ENCODE measurements around the gene UBE2G2.

The UBE2G2 gene

DNA sequence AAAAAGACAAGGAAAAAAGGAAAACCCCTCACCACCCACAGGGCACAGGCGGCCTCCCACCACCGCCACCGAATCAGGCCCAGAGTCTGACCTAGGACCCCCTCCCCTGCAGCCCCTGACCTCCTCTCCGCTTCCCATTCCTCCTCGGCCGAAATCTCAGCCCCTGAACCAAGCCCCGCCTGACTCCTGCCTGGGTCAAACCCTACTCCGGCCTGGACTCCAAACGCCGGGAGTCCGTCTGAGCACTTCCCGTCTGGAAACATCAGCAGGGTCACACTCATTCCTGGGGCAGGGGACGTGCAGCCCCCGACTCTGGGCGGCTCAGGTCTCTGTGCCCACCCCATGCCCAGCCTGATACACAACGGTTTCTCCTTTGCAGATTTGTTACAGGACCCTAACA, 42.6 kb upstream of the UBE2G2 start:
- Histone ChIP-seq H3K9ac (ENCODE audit: low read depth, low read length) (no peak overlapping the region), H3K27ac (ENCODE audit: low read depth, low read length) (peak overlapping the region; percentile 8), H3K9me3 (ENCODE audit: control insufficient read depth, insufficient read depth, low read length) (no peaks in the 10 kb centered on the region), H3K4me3 (ENCODE audit: low read depth, low read length) (no peak overlapping the region), H3K27me3 (ENCODE audit: control insufficient read depth, insufficient read depth, low read length) (no peaks in the 10 kb centered on the region), H3K4me1 (ENCODE audit: control insufficient read depth, insufficient read depth, low read length) (0 out of 2 replicates have a peak, but pooled peaks cover 5% of the 10 kb centered on the region), H3K36me3 (ENCODE audit: control insufficient read depth, insufficient read depth, low read length) (peaks cover 3% of the 10 kb centered on the region)

DNA sequence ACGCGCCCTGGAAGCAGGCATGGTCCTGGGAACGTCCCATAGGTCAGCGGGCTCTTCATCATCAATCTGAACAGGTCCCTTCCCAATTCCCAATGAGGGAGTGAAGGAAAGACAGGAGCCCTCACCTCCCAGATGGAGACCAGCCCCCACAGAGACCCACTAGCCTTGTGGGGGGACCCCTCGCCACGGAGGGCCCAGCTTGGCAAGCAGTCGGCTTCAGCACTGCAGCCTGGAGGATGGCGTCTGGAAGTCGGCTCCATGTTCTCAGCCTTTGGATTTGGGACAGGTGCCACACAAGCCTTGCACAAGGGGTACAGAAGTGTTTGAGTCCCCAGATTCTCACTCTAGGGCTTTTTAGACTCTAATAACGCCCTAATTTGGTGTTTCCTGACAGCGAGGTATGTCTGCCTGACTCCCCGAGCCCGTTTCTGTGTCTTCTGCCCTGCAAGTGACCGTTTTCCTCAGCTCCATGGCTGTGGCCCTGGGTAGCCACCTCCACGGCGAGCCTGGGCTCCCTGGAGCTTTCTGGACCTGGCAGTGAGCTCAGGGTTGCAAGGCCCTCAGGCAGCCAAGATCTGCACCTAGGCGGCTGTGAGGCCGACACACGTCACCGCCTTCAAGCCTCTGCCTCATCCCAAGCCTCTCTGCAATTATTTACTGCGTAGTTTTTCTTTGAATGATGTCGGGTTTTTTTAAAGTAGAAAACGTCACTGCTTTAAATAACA, 41.3 kb upstream of the UBE2G2 start:
- 0 out of 2 replicates have a peak, but pooled peaks cover 5% of the 10 kb centered on the region for H3K4me1 ChIP-seq (ENCODE audit: control insufficient read depth, insufficient read depth, low read length)
- no peaks in the 10 kb centered on the region for H3K36me3 ChIP-seq (ENCODE audit: control insufficient read depth, insufficient read depth, low read length)
- no peak overlapping the region for H3K4me3 ChIP-seq (ENCODE audit: low read depth, low read length)
- no peak overlapping the region for H3K27ac ChIP-seq (ENCODE audit: low read depth, low read length)
- no peaks in the 10 kb centered on the region for H3K27me3 ChIP-seq (ENCODE audit: control insufficient read depth, insufficient read depth, low read length)
- no peak overlapping the region for H3K9ac ChIP-seq (ENCODE audit: low read depth, low read length)
- no peaks in the 10 kb centered on the region for H3K9me3 ChIP-seq (ENCODE audit: control insufficient read depth, insufficient read depth, low read length)

DNA sequence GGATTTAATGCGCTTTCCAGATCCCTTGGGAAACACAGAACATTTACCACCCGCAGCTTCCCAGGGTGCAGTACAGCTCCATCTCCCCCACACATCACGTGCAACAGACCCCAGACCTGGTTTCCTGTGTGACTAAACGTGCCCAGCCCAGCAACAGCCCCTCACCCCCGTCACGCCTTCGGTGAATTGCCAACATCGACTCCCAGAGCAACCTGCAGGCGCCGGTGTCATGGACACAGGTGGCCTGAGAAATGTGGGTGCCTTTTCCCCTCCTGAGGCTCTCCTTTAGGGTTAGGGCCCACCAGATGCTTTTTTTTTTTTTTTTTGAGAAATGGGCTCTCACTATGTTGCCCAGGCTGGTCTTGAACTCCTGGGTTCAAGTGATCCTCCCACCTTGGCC, 40.5 kb upstream of the UBE2G2 start:
- no peak overlapping the region for H3K9ac ChIP-seq (ENCODE audit: low read depth, low read length)
- H3K27ac ChIP-seq (ENCODE audit: low read depth, low read length) = no peak overlapping the region
- H3K9me3 ChIP-seq (ENCODE audit: control insufficient read depth, insufficient read depth, low read length) = no peaks in the 10 kb centered on the region
- 0 out of 2 replicates have a peak, but pooled peaks cover 5% of the 10 kb centered on the region for H3K4me1 ChIP-seq (ENCODE audit: control insufficient read depth, insufficient read depth, low read length)
- H3K4me3 ChIP-seq (ENCODE audit: low read depth, low read length) = no peak overlapping the region
- no peaks in the 10 kb centered on the region for H3K27me3 ChIP-seq (ENCODE audit: control insufficient read depth, insufficient read depth, low read length)
- no peaks in the 10 kb centered on the region for H3K36me3 ChIP-seq (ENCODE audit: control insufficient read depth, insufficient read depth, low read length)

DNA sequence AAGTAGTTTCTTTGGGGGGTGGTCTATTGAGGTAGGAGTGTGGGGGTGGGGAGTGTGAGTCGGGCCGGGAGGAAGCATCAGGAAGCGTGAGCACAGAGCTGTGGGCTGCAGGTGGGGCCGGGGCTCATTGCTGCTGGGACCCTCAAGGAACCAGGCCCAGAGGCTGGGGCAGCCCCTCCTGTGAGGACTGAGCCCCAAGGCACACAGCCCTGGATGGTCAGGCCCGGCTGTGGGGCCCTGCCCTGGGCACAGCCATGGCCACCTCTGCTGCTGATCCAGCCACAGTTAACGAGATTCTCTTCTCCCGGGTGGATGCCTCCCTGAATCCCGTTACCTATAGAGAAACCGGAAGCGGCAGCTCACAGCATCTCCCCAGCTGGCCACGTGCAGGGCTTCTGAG, 39.2 kb upstream of the UBE2G2 start:
- Histone ChIP-seq H3K36me3 (ENCODE audit: control insufficient read depth, insufficient read depth, low read length) (no peaks in the 10 kb centered on the region), H3K9me3 (ENCODE audit: control insufficient read depth, insufficient read depth, low read length) (no peaks in the 10 kb centered on the region), H3K27me3 (ENCODE audit: control insufficient read depth, insufficient read depth, low read length) (no peaks in the 10 kb centered on the region), H3K9ac (ENCODE audit: low read depth, low read length) (no peak overlapping the region), H3K4me3 (ENCODE audit: low read depth, low read length) (no peak overlapping the region), H3K4me1 (ENCODE audit: control insufficient read depth, insufficient read depth, low read length) (no peaks in the 10 kb centered on the region; the same call in 1 of the 2 replicates), H3K27ac (ENCODE audit: low read depth, low read length) (no peak overlapping the region)

DNA sequence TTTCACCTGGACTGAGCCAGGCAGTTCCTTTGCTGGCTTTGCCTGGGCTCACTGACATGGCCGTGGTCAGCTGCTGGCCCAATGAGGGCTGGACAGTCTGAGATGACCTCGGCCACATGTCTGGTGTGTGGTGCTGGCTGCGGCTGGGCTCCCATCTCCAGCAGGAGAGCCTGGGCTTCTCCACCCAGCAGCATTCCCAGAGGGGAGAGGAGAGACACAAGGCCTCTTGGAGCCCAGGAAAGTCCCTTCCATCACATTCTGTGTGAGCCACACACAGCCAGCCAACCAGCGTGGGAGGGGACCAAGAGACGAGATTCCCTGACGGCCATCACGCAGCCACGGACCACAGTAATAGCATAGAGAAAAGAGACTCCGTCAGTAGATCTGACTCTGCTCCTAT, 37.3 kb upstream of the UBE2G2 start:
- no peaks in the 10 kb centered on the region for H3K27me3 ChIP-seq (ENCODE audit: control insufficient read depth, insufficient read depth, low read length)
- no peaks in the 10 kb centered on the region; the same call in 1 of the 2 replicates for H3K4me1 ChIP-seq (ENCODE audit: control insufficient read depth, insufficient read depth, low read length)
- no peak overlapping the region for H3K9ac ChIP-seq (ENCODE audit: low read depth, low read length)
- no peaks in the 10 kb centered on the region for H3K36me3 ChIP-seq (ENCODE audit: control insufficient read depth, insufficient read depth, low read length)
- H3K4me3 ChIP-seq (ENCODE audit: low read depth, low read length) = no peak overlapping the region
- H3K9me3 ChIP-seq (ENCODE audit: control insufficient read depth, insufficient read depth, low read length) = no peaks in the 10 kb centered on the region
- no peak overlapping the region for H3K27ac ChIP-seq (ENCODE audit: low read depth, low read length)

DNA sequence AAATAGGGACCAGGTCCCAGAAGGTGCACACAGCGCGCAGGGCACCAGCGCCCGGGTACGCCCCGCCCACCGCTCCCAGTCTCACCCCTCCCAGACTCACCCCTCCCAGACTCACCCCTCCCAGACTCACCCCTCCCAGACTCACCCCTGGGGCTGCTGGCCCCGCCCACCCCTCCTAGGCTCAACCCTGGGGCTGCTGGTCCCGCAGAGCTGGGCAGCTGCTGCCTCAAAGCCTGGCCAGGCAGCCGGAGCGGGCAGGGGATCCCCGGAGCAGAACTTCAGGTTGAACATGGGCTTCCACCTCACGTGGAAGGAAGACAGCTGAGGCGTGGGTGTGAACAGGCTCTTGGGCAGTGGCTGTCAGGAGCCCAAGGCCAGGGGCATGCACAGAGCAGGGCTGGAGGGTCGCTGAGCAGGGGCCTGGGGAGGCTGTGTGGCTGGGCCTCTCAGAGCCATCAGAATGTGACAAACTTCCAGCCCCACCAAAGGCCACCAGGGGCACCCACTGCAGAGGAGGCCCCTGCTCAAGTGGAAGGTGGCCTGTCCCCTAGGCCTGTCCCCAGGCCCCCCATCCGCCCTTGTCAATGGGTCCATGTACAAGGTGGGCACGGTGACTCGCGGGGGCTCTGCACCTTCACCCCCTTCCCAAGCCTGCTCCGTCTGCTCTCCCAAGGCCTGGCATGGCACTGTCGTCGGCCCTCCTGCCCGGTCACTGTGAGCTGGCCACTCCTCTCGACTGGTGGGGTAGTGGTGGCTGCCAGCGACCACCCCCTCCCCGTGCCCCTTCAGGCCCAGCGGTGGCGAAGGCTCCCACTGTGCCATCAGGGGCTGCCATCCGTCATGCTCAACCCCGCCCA, 36.6 kb upstream of the UBE2G2 start:
- Histone ChIP-seq H3K27me3 (ENCODE audit: control insufficient read depth, insufficient read depth, low read length) (no peaks in the 10 kb centered on the region), H3K9me3 (ENCODE audit: control insufficient read depth, insufficient read depth, low read length) (no peaks in the 10 kb centered on the region), H3K4me3 (ENCODE audit: low read depth, low read length) (no peak overlapping the region), H3K9ac (ENCODE audit: low read depth, low read length) (no peak overlapping the region), H3K36me3 (ENCODE audit: control insufficient read depth, insufficient read depth, low read length) (no peaks in the 10 kb centered on the region), H3K4me1 (ENCODE audit: control insufficient read depth, insufficient read depth, low read length) (no peaks in the 10 kb centered on the region; the same call in 1 of the 2 replicates), H3K27ac (ENCODE audit: low read depth, low read length) (no peak overlapping the region)

DNA sequence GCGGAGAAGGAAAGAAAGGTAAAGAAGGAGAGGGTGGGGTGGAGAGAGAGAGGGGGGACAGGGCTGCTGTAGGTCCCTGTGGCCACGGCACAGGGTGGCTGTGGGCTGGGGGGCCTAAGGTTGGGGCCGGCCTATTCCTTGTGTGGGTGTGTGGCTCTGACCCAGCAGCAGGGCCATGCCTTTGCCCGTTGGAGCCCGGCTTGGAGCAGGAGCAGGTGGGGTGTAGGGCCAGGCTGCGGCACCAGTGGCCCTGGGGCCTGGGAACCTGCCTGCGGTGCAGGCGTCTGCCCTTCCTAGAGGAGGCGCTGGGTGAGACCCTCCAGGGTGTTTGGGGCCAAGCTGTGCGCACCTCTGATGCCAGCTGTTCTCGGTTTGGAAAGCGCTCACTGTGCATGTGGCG, 35.9 kb upstream of the UBE2G2 start:
- no peaks in the 10 kb centered on the region for H3K9me3 ChIP-seq (ENCODE audit: control insufficient read depth, insufficient read depth, low read length)
- no peak overlapping the region for H3K4me3 ChIP-seq (ENCODE audit: low read depth, low read length)
- no peaks in the 10 kb centered on the region for H3K27me3 ChIP-seq (ENCODE audit: control insufficient read depth, insufficient read depth, low read length)
- H3K36me3 ChIP-seq (ENCODE audit: control insufficient read depth, insufficient read depth, low read length) = no peaks in the 10 kb centered on the region
- H3K4me1 ChIP-seq (ENCODE audit: control insufficient read depth, insufficient read depth, low read length) = no peaks in the 10 kb centered on the region; the same call in 1 of the 2 replicates
- H3K9ac ChIP-seq (ENCODE audit: low read depth, low read length) = no peak overlapping the region
- H3K27ac ChIP-seq (ENCODE audit: low read depth, low read length) = no peak overlapping the region

DNA sequence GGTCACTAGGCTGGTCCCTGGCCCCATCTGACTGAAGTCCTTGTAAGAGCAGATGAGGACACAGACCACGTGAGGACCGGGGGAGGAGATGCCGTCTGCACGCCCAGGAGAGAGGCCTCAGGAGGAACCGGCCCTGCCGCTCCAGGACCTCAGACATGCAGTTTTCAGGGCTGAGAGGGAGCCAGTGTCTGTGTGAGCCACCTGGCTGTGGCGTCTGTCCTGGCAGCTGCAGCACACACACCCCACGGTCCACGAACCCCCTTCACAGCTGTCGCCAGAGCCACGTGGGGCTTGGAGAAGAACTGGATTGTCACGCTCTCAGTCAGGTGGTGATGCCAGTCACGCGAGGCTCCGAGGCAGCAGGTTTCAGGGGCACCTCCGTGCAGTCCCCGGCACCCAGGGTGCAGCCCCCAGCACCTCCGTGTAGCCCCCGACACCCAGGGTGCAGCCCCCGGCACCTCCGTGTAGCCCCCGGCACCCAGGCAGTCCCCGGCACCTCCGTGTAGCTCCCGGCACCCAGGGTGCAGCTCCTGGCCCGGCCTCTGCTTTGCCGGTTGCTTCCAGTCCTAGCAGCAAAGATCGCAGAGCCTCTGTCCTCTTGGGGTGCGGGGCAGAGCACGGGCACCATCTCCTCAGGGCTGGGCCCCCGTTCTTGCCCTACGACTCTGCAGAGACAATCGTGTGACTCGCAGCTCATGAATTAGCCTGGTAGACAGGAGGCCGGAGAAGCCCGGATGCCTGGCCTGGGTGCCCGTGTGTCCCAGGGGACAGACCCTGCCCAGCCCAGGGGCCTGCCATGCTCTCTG, 35.2 kb upstream of the UBE2G2 start:
- H3K36me3 ChIP-seq (ENCODE audit: control insufficient read depth, insufficient read depth, low read length) = no peaks in the 10 kb centered on the region
- no peak overlapping the region for H3K27ac ChIP-seq (ENCODE audit: low read depth, low read length)
- H3K4me3 ChIP-seq (ENCODE audit: low read depth, low read length) = no peak overlapping the region
- H3K9me3 ChIP-seq (ENCODE audit: control insufficient read depth, insufficient read depth, low read length) = no peaks in the 10 kb centered on the region
- no peak overlapping the region for H3K9ac ChIP-seq (ENCODE audit: low read depth, low read length)
- H3K27me3 ChIP-seq (ENCODE audit: control insufficient read depth, insufficient read depth, low read length) = no peaks in the 10 kb centered on the region
- no peaks in the 10 kb centered on the region; the same call in 1 of the 2 replicates for H3K4me1 ChIP-seq (ENCODE audit: control insufficient read depth, insufficient read depth, low read length)

DNA sequence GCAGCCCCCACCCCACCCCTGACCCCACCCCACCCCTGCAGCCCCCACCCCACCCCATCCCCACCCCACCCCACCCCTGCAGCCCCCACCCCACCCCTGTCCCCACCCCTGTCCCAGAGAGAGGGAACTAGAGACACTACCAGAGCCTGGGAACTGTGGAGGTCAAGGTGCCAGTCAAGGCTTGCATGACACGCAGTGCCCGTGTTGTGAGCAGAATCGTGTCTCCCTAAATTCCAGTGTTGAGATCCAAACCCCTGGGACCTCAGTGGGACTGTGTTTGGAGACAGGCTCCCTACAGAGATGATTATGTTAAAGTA, 34.7 kb upstream of the UBE2G2 start:
- H3K4me1 ChIP-seq (ENCODE audit: control insufficient read depth, insufficient read depth, low read length) = no peaks in the 10 kb centered on the region; the same call in 1 of the 2 replicates
- H3K9ac ChIP-seq (ENCODE audit: low read depth, low read length) = no peak overlapping the region
- no peak overlapping the region for H3K27ac ChIP-seq (ENCODE audit: low read depth, low read length)
- H3K27me3 ChIP-seq (ENCODE audit: control insufficient read depth, insufficient read depth, low read length) = no peaks in the 10 kb centered on the region
- no peaks in the 10 kb centered on the region for H3K9me3 ChIP-seq (ENCODE audit: control insufficient read depth, insufficient read depth, low read length)
- H3K36me3 ChIP-seq (ENCODE audit: control insufficient read depth, insufficient read depth, low read length) = no peaks in the 10 kb centered on the region
- no peak overlapping the region for H3K4me3 ChIP-seq (ENCODE audit: low read depth, low read length)

DNA sequence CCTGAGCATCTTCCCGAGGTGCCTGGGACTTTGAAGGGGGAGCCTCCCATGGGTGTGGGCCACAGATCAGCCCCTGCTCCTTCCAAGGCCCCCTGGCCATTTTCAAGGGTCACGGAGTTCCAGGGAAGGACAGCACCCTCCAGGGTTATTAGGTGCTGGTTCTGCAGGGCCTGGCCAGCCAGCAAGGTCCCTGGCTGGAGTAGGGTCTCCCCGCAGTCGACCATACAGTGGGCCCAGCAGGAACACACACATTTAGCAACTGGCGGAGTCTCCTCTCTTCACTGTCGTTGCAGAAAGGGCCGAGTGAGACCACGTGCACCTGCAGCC, 34.0 kb upstream of the UBE2G2 start:
- Histone ChIP-seq H3K27me3 (ENCODE audit: control insufficient read depth, insufficient read depth, low read length) (no peaks in the 10 kb centered on the region), H3K9me3 (ENCODE audit: control insufficient read depth, insufficient read depth, low read length) (no peaks in the 10 kb centered on the region), H3K27ac (ENCODE audit: low read depth, low read length) (no peak overlapping the region), H3K9ac (ENCODE audit: low read depth, low read length) (no peak overlapping the region), H3K4me1 (ENCODE audit: control insufficient read depth, insufficient read depth, low read length) (no peaks in the 10 kb centered on the region; the same call in 1 of the 2 replicates), H3K4me3 (ENCODE audit: low read depth, low read length) (no peak overlapping the region), H3K36me3 (ENCODE audit: control insufficient read depth, insufficient read depth, low read length) (no peaks in the 10 kb centered on the region)

All from HUES48 (cell line).